ENCODE measurements around the gene CSTF1. TPM values are rescaled to one million over a fixed set of nuclear protein-coding genes. Genes with fewer than 3 reads are reported as not detected.

The CSTF1 gene
- 34.0 and 44.2 TPM in 2 replicates for total RNA-seq

DNA sequence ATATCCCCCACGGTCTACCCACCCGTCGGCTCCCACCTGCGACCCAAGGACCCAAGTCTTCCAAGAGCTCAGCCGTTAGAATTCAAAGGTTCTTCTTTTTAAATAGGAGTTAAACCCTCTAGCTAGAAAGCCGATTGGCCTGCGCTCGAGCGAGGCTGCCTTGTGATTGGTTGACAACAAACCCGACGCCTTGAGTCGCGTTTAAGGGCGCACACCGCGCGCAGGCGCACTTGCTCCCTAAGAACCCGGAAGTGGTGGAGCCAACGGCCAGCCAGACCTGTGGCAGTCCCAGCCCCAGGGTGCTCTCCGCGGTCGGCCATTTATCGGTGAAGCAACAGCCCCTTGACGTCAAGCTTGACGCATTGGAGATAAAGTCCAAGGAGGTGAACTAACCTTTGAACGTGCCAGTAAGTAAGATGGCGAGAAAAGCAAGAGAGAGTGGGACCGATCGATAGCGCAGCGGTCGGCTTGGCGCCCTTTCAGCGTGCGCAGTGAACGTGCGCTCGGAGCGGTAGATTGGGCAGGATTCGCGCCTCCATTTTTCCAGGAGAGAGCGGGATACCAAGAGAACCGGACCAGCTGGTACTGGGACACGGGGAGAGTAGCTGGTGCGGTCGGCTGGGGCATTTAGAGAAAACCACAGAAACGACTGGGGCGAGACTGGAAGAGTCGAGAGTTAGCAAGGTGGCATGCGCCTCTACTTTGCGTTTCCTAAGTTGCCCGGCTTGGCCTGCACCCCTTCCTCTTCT is at the start of gene CSTF1, which contains the start of gene AURKA:
Gene CSTF1, plus strand, starts transcription at position 514 of the 749 bp plus-strand sequence. CDS start 2,908 bp downstream, outside the sequence.
Gene AURKA, minus strand, starts transcription at position 84 of the 749 bp plus-strand sequence. CDS start 4,018 bp downstream, outside the sequence.

DNA sequence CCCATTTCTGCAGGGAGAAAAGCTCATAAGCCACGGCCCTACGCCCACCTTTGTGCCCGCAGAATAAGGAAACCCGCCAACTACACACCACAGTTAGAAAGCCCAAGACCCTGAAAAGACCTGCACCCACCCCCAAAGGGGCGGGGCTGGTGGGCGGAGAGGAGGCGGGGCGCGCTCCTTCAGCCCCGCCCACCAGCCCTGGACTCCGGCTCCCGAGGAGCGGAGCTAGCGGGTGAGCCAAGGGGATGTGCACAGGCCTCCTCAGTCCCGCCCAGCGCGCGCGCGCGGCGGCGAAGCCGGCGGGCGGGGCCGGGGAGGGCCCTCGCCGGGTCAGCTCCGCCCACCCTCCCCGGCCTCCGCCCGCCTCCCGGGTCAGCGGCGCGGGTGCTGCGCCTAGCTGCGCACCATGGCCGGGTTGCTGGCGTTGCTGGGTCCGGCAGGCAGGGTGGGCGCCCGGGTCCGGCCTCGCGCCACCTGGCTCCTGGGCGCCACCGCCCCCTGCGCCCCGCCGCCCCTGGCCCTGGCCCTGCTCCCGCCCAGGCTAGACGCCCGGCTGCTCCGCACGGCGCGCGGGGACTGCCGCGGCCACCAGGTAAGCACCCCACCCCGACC is 33.7 kb upstream of the CSTF1 start, which contains the start of gene FAM210B:
Gene FAM210B, plus strand, starts transcription at position 375 of the 612 bp plus-strand sequence. Its CDS starts 32 bp downstream, at position 407.

DNA sequence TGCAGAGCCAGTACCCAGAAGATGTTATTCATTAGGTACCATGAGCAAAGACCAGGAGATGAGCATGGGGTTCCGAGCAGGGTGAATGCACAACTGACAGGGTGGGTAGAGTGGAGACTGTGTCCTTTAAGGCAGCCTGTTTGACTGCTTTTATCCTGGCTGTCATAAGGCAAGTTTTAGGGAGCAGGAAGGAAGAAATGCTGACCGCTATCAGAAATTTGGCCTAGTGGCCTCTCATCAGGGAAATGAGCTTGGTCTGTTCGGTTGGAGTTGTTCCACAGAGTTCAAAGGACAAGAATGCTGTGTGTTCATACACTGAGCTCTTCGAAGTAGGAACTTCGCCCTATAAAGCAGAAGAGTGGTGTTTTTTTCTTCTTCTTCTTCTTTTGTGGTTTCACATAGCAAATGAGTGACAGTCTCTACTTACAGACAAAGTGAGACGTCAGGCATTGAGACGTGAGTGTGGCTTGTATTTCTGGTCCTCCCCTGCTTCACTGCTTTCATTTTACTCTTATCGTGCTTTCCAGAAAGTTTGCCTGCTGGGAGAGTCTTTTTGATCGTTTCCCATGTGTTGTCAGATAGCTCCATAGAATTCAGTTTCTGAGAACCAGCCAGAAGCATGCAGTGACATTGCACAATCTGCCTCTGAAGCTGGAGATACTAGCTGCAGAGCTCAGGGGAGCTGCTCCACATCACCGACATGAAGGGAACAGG is 19.5 kb downstream of the CSTF1 start, which contains the start of gene CASS4:
Gene CASS4, plus strand, starts transcription at position 502 of the 714 bp plus-strand sequence. Its CDS starts 199 bp downstream, at position 701.

Other genes with a start within 250 kb of the CSTF1 start
- not detected in 2 replicates for gene MC3R, start 143.9 kb upstream of the CSTF1 start, total RNA-seq
- 25.6 and 26.6 TPM in 2 replicates for gene FAM210B, start 33.7 kb upstream of the CSTF1 start, total RNA-seq
- gene AURKA, start 430 bp upstream of the CSTF1 start, total RNA-seq, result 81.8 and 83.7 TPM in 2 replicates
- gene CASS4, start 19.6 kb downstream of the CSTF1 start, total RNA-seq, result 2.2 and 2.4 TPM in 2 replicates
- 63.7 and 64.1 TPM in 2 replicates for gene RTF2, start 76.0 kb downstream of the CSTF1 start, total RNA-seq
- gene FAM209A, start 132.1 kb downstream of the CSTF1 start, total RNA-seq, result not detected in 2 replicates
- not detected in 2 replicates for gene FAM209B, start 140.6 kb downstream of the CSTF1 start, total RNA-seq
- not detected in 2 replicates for gene TFAP2C, start 236.7 kb downstream of the CSTF1 start, total RNA-seq